Measurements from ENCODE around the gene PLA2G4F.

GRCh38 chr15:42090781-42091180, 65.7 kb downstream of the PLA2G4F start:
- TF ChIP-seq SETDB1 (IDR thresholded peaks at IDR 0.05; ENCODE audit: insufficient read length, low read length) (no peak), CTCF (tag by site-specific recombination; IDR thresholded peaks at IDR 0.05) (no peak), ZNF280C (tag by site-specific recombination; IDR thresholded peaks at IDR 0.05) (no peak), MEIS1 (CRISPR knock-in tag; IDR thresholded peaks at IDR 0.05; ENCODE audit: borderline replicate concordance) (no peak)

Data from HEK293 (cell line).